A204.1 (cell line): ENCODE measurements around the gene LRRC23.
A peak's percentile ranks its signal among the peaks of the same experiment; 100 is the strongest.

Experiments
- FAIRE-seq: peaks from 2 replicates; lab custom pipeline; 2012; peaks lifted over from hg19 to GRCh38; lab: Jason Lieb, UNC

Gene LRRC23

GRCh38 chr12:6928022-6928702, 23.5 kb downstream of the LRRC23 start:
- no peak for FAIRE-seq

- FAIRE-seq = no peak
Observed at GRCh38 chr12:6928703-6929407, 24.2 kb downstream of the LRRC23 start.

GRCh38 chr12:6929466-6930452, 25.1 kb downstream of the LRRC23 start:
- FAIRE-seq = no peak

- no peak for FAIRE-seq
Observed at GRCh38 chr12:6932766-6933165, 28.1 kb downstream of the LRRC23 start.

GRCh38 chr12:6934110-6934509, 29.5 kb downstream of the LRRC23 start:
- FAIRE-seq = no peak

- no peak for FAIRE-seq
Observed at GRCh38 chr12:6935371-6936193, 31.0 kb downstream of the LRRC23 start.

- FAIRE-seq = no peak
Observed at GRCh38 chr12:6936194-6936635, 31.6 kb downstream of the LRRC23 start.

- no peak for FAIRE-seq
Observed at GRCh38 chr12:6936636-6937480, 32.2 kb downstream of the LRRC23 start.

- FAIRE-seq = peak; percentile 62
Observed at GRCh38 chr12:6937481-6938352, 33.1 kb downstream of the LRRC23 start.

- FAIRE-seq = no peak
Observed at GRCh38 chr12:6938353-6939190, 34.0 kb downstream of the LRRC23 start.

GRCh38 chr12:6939191-6939540, 34.5 kb downstream of the LRRC23 start:
- no peak for FAIRE-seq

GRCh38 chr12:6941267-6941666, 36.6 kb downstream of the LRRC23 start:
- FAIRE-seq = no peak

GRCh38 chr12:6941782-6942181, 37.2 kb downstream of the LRRC23 start:
- FAIRE-seq = no peak

- FAIRE-seq = no peak
Observed at GRCh38 chr12:6942331-6942665, 37.7 kb downstream of the LRRC23 start.

- peak; percentile 97 for FAIRE-seq
Observed at GRCh38 chr12:6943389-6943721, 38.7 kb downstream of the LRRC23 start.

- no peak for FAIRE-seq
Observed at GRCh38 chr12:6943722-6944380, 39.2 kb downstream of the LRRC23 start, which contains the start of the genes C12orf57 and RNU7-1. Gene C12orf57, plus strand, starts transcription at chr12:6944022. Its CDS starts 100 bp downstream, at chr12:6944122. Gene RNU7-1, plus strand, starts transcription at chr12:6943816.

- FAIRE-seq = peak; percentile 87
Observed at GRCh38 chr12:6944381-6945186, 40.0 kb downstream of the LRRC23 start.

GRCh38 chr12:6945613-6946012, 41.0 kb downstream of the LRRC23 start:
- no peak for FAIRE-seq
